Type B pancreatic cell (in vitro differentiated cells): ENCODE measurements around the gene TAP2. TPM values are rescaled to one million over a fixed set of nuclear protein-coding genes. Genes with fewer than 3 reads are reported as not detected.

Experiments
- DNase-seq: peaks from one replicate; pipeline ENCODE4 v3.0.0; 2021; ENCODE audit warnings: mixed read lengths; ENCODE audit not compliant: unreplicated experiment; ENCODE audit errors: extremely low spot score
- H3K27ac Mint-ChIP-seq: 2 replicates; pipeline ENCODE4 v1.8.0; 2021; ENCODE audit warnings: mild to moderate bottlenecking, mixed read lengths
- H3K27me3 Mint-ChIP-seq: 2 replicates; pipeline ENCODE4 v1.8.0; 2021; ENCODE audit warnings: mixed read lengths
- H3K36me3 Mint-ChIP-seq: 2 replicates; pipeline ENCODE4 v1.8.0; 2021; ENCODE audit warnings: mixed read lengths
- H3K4me1 Mint-ChIP-seq: one replicate; pipeline ENCODE4 v1.8.0; 2021; ENCODE audit warnings: mixed read lengths; ENCODE audit not compliant: unreplicated experiment
- H3K4me3 Mint-ChIP-seq: 2 replicates; pipeline ENCODE4 v1.8.0; 2021; ENCODE audit warnings: mild to moderate bottlenecking, mixed read lengths
- H3K9me3 Mint-ChIP-seq: 2 replicates; pipeline ENCODE4 v1.8.0; 2021; ENCODE audit warnings: mixed read lengths
- CTCF ChIP-seq: fragments of 200-600 bp; sonication (generic); conservative IDR thresholded peaks from 2 replicates; pipeline ENCODE4 v1.5.0; 2021; ENCODE audit warnings: antibody characterized with exemption, mild to moderate bottlenecking
- total RNA-seq: library from RNA; stranded (reverse); gene quantifications from 2 replicates; pipeline ENCODE4 v1.2.1, GENCODE V29; 2021; ENCODE audit warnings: low replicate concordance

Gene TAP2
- total RNA-seq, 1 donor from 2014 or later = 22.0 TPM

DNA sequence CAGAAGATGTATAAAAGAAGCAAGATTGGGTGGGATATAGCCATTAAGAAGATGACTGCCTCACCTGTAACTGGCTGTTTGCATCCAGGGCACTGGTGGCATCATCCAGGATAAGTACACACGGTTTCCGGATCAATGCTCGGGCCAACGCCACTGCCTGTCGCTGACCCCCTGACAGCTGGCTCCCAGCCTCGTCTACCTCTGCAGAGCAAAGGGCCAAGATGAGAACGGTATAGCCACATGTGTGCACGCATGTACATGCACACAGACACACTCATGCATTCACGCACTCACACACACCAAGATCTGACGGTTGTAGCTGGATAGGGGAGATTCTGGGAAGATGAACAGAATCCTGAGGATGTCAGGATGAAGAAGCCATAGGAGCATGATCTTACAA, 8.5 kb upstream of the TAP2 start:
- H3K36me3 Mint-ChIP-seq = peaks cover 10% of the 10 kb centered on the region
- peaks cover 8% of the 10 kb centered on the region for H3K4me1 Mint-ChIP-seq
- DNase-seq = no peak
- H3K27ac Mint-ChIP-seq = no peak overlapping the region
- peaks cover 92% of the 10 kb centered on the region for H3K27me3 Mint-ChIP-seq
- H3K9me3 Mint-ChIP-seq = no peaks in the 10 kb centered on the region
- TF ChIP-seq CTCF = no peak
- no peak overlapping the region for H3K4me3 Mint-ChIP-seq

DNA sequence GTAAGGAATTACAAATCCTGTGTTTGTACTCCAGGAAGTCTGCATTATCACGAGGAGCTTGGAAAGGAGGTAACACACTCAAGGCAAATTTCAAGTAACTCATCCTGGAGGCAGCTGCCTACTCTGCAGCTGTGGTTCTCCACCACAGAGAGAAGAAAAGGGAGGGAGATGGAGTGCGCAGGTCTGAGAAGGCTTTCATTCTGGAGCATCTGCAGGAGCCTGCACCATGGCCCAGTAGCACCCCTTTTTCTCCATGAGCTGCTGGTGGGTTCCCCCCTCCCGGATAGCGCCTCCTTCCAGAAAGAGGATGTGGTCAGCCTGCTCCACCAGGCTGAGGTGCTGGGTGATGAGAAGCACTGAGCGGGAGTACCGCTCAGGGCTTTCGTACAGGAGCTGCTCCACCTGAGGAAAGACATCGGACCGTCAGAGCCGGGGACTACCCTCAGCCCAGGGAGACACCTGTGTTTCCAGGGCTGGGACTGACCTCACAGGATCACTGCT, 6.9 kb upstream of the TAP2 start:
- peaks cover 83% of the 10 kb centered on the region for H3K27me3 Mint-ChIP-seq
- H3K4me3 Mint-ChIP-seq = no peak overlapping the region
- peaks cover 8% of the 10 kb centered on the region for H3K4me1 Mint-ChIP-seq
- H3K36me3 Mint-ChIP-seq = peaks cover 10% of the 10 kb centered on the region
- no peaks in the 10 kb centered on the region for H3K9me3 Mint-ChIP-seq
- no peak overlapping the region for H3K27ac Mint-ChIP-seq
- no peak for TF ChIP-seq CTCF
- DNase-seq = no peak

DNA sequence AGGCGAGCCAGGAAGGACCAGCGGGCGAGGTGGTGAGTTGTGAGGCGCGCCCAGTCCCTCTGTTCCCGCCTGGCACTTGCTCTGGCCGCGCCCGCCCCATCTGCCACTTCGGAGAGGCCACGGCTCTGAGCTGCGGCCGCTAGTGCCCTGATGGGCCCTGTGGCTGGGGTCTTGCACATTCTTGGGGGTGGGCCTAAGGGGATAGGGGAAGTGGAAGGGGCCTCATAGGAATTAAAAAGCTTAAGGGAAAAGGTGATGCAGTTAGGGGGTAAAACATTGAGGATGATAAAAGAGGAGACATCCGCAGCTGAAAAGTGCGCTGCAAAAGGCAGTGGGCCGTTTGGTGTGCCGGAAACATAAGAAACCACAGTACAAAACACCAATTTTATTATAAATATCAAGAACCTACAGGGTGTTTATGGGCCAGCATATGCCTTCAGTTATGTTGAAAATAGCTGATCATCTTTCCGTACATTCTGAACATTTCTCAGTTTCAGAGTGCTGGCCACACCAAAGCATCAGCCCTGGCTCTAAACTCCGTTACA, 6.4 kb upstream of the TAP2 start:
- H3K36me3 Mint-ChIP-seq = peaks cover 10% of the 10 kb centered on the region
- H3K27me3 Mint-ChIP-seq = peaks cover 78% of the 10 kb centered on the region
- H3K27ac Mint-ChIP-seq = peak overlapping the region; percentile 84

GRCh38 chr6:32843979-32844838, 5.7 kb upstream of the TAP2 start, which contains the start of gene PSMB8:
TSS of gene PSMB8 (minus strand) at chr6:32844047. CDS start at chr6:32843996, 51 bp downstream.
- H3K27me3 Mint-ChIP-seq = peaks cover 75% of the 10 kb centered on the region
- peak; percentile 91 for DNase-seq
- peak; percentile 42 for TF ChIP-seq CTCF
- H3K9me3 Mint-ChIP-seq = no peaks in the 10 kb centered on the region
- H3K36me3 Mint-ChIP-seq = peaks cover 10% of the 10 kb centered on the region
- H3K27ac Mint-ChIP-seq = peak within 1 kb of the TSS; percentile 84
- peak within 1 kb of the TSS; percentile 96 for H3K4me3 Mint-ChIP-seq
- peaks cover 8% of the 10 kb centered on the region for H3K4me1 Mint-ChIP-seq

More for the DNA sequence above, 6.4 kb upstream of the TAP2 start:
- Mint-ChIP-seq H3K9me3 (no peaks in the 10 kb centered on the region), H3K4me3 (peak overlapping the region; percentile 96), H3K4me1 (peaks cover 8% of the 10 kb centered on the region)
- TF ChIP-seq CTCF = no peak
- DNase-seq = no peak

GRCh38 chr6:32843331-32843978, 4.9 kb upstream of the TAP2 start:
- Mint-ChIP-seq H3K4me3 (peak overlapping the region; percentile 96), H3K9me3 (no peaks in the 10 kb centered on the region), H3K27ac (peak overlapping the region; percentile 84), H3K27me3 (peaks cover 67% of the 10 kb centered on the region), H3K4me1 (peaks cover 8% of the 10 kb centered on the region), H3K36me3 (peaks cover 4% of the 10 kb centered on the region)
- no peak for DNase-seq
- no peak for TF ChIP-seq CTCF
